ENCODE data around the gene BRI3BP. TPM values are rescaled to one million over a fixed set of nuclear protein-coding genes. Genes with fewer than 3 reads are reported as not detected.
A peak's percentile ranks its signal among the peaks of the same experiment; 100 is the strongest.
"Not testable (repeated sequence)": the region's sequence is repeated elsewhere in the genome, so short reads cannot be mapped to it uniquely, and the experiment has no call there.

Gene BRI3BP
- total and polyA plus RNA-seq, 9 of the 15 experiments (the other 6 are each of a cell fraction or from before 2014, with no cell fraction given), result 12.3 to 25.0 (median 16.6) TPM

DNA sequence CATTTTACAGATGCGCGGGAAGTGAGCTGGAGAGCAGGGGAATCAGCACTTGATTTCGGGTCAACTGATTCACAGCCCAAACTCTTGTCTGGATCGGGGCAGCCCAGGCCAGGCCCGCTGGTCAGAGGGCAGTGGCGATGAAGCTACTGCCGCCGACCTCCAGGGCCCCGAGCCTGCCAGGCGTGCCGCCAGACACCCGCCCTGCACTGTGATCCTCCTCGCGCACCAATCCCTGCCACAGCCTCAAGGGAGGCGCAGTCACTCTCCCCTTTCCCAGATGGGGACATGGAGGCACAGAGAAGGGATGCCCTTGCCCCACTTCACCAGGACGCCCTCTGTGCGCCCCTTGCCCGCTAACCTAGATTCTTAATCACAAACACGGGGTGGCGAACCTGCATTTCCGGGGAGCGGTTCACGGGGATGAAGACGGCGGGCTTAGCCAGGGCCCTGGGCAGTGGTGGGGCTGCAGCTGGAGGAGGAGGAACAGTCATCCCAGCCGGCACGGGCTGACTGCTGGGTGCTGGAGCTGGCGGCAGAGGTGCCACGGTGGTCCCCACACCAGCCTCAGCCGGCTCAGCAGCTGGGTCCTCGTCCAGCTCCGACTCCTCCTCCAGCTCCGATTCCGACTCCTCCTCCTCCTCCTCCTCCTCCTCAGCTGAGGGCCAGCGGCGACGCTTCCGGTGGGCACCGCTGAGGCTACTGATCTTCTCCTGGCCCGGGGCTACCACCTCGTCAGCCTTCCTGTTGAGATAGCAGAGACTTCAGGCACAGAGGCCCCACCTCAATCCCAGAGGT, 13.2 kb upstream of the BRI3BP start:
- Histone ChIP-seq H3K4me1 (replicated peaks in 1 of 2; ENCODE audit: control insufficient read depth in 2 of 2, insufficient read depth in 2 of 2, low read length in 2 of 2) (peaks cover 0 to 4% of the 10 kb centered on the region in 2 experiments; a peak in 1 of 5 replicates), H3K4me2 (ENCODE audit: insufficient read depth, low read length) (no peak overlapping the region), H3K9me1 (ENCODE audit: control insufficient read depth, insufficient read depth, low read length) (no peaks in the 10 kb centered on the region), H4K20me1 (replicated peaks; ENCODE audit: control insufficient read depth, insufficient read depth, low read length) (peaks cover 5% of the 10 kb centered on the region; the same call in 1 of the 2 replicates), H2AFZ (ENCODE audit: low read depth, low read length) (no peak overlapping the region), H3K27ac (ENCODE audit: extremely low read depth, low read depth, low read length) (no peak overlapping the region), H3K9me3 (replicated peaks; ENCODE audit: control insufficient read depth, insufficient read depth, low read depth, low read length) (no peaks in the 10 kb centered on the region), H3K27me3 (ENCODE audit: control insufficient read depth in 2 of 2, insufficient read depth in 2 of 2, low read length in 2 of 2) (no peaks in the 10 kb centered on the region), H3K36me3 (ENCODE audit: control insufficient read depth, insufficient read depth, low read length) (peaks cover 85% of the 10 kb centered on the region), H3K4me3 (no peak overlapping the region), H3K9ac (ENCODE audit: insufficient read depth in 1 of 2, low read depth in 2 of 2, low read length in 2 of 2) (no peak overlapping the region; a peak in 1 of 4 replicates), H3K79me2 (ENCODE audit: control insufficient read depth, insufficient read depth, low read length) (no peaks in the 10 kb centered on the region; the same call in 2 of the 3 replicates)
- in situ Hi-C loops (cut with MboI) (no loop called here), intact Hi-C loops (cut with micrococcal nuclease) (no loop called here)
- ATAC-seq (no peak), FAIRE-seq (no peak), DNase-seq (ENCODE audit: extremely low read depth in 1 of 4, low spot score in 3 of 4) (peak in 1 of 4 experiments; percentile 28)
- TF ChIP-seq ARID3A (IDR thresholded peaks at IDR 0.05; ENCODE audit: borderline replicate concordance, low read depth, low read length) (no peak), ZNF263 (CRISPR knock-in tag; IDR thresholded peaks at IDR 0.05; ENCODE audit: borderline replicate concordance) (peak; percentile 47; the same call in 1 of the 2 replicates), RBFOX2 (IDR thresholded peaks at IDR 0.05; ENCODE audit: low read depth, low read length) (peak; percentile 38; the same call in 1 of the 2 replicates)
- BruUV-seq (replicated peaks), result no TSS peak
- CTCF ChIA-PET (ENCODE audit: low intra/inter-chr PET ratio), result no interaction called here
- WGBS (ENCODE audit: insufficient coverage, low coverage, missing lambda C conversion rate), result 89% methylated on average over 21 of the region's 41 CpGs
- POLR2A ChIA-PET, result interaction anchor here (0.6 to 1.4 kb wide), 2 partner anchors 41 to 70 kb away, joined by 4 read pairs; no protein-coding TSS in a partner anchor

- H3K4me2 ChIP-seq (ENCODE audit: insufficient read depth, low read length); BruUV-seq (replicated peaks); DNase-seq (ENCODE audit: extremely low read depth in 1 of 4, low spot score in 3 of 4); H3K27ac ChIP-seq (ENCODE audit: extremely low read depth, low read depth, low read length); H2AFZ ChIP-seq (ENCODE audit: low read depth, low read length); H3K9ac ChIP-seq (ENCODE audit: insufficient read depth in 1 of 2, low read depth in 2 of 2, low read length in 2 of 2); CTCF ChIA-PET (ENCODE audit: low intra/inter-chr PET ratio); H3K4me3 ChIP-seq; H3K27me3 ChIP-seq (ENCODE audit: control insufficient read depth in 2 of 2, insufficient read depth in 2 of 2, low read length in 2 of 2); H4K20me1 ChIP-seq (replicated peaks; ENCODE audit: control insufficient read depth, insufficient read depth, low read length); FAIRE-seq; H3K9me3 ChIP-seq (replicated peaks; ENCODE audit: control insufficient read depth, insufficient read depth, low read depth, low read length); intact Hi-C loops (cut with micrococcal nuclease); in situ Hi-C loops (cut with MboI); POLR2A ChIA-PET; ATAC-seq; H3K9me1 ChIP-seq (ENCODE audit: control insufficient read depth, insufficient read depth, low read length); H3K4me1 ChIP-seq (replicated peaks in 1 of 2; ENCODE audit: control insufficient read depth in 2 of 2, insufficient read depth in 2 of 2, low read length in 2 of 2): not testable (repeated sequence)
- WGBS (ENCODE audit: insufficient coverage, low coverage, missing lambda C conversion rate), result 95% methylated on average over 15 of the region's 15 CpGs
- peaks cover 30% of the 10 kb centered on the region for H3K79me2 ChIP-seq (ENCODE audit: control insufficient read depth, insufficient read depth, low read length)
- H3K36me3 ChIP-seq (ENCODE audit: control insufficient read depth, insufficient read depth, low read length), result peaks cover 45% of the 10 kb centered on the region
These were observed 6.6 kb upstream of the BRI3BP start for GRCh38 chr12:124986876-124987275.
